A204.1 (cell line): ENCODE results near the gene FOXD4L4.
"Not testable (repeated sequence)": the region's sequence is repeated elsewhere in the genome, so short reads cannot be mapped to it uniquely, and the experiment has no call there.

Experiments
- FAIRE-seq: peaks from 2 replicates; lab custom pipeline; 2012; peaks lifted over from hg19 to GRCh38; lab: Jason Lieb, UNC

Gene FOXD4L4

GRCh38 chr9:65737096-65737564 is at the start of gene FOXD4L4:
Gene FOXD4L4 (plus strand): TSS chr9:65737146. CDS start chr9:65737146, 0 bp downstream.
- FAIRE-seq: not testable (repeated sequence)

- FAIRE-seq: not testable (repeated sequence)
Observed at GRCh38 chr9:65703550-65703949, 33.4 kb upstream of the FOXD4L4 start.

- not testable (repeated sequence) for FAIRE-seq
Observed at GRCh38 chr9:65714445-65714844, 22.5 kb upstream of the FOXD4L4 start.

DNA sequence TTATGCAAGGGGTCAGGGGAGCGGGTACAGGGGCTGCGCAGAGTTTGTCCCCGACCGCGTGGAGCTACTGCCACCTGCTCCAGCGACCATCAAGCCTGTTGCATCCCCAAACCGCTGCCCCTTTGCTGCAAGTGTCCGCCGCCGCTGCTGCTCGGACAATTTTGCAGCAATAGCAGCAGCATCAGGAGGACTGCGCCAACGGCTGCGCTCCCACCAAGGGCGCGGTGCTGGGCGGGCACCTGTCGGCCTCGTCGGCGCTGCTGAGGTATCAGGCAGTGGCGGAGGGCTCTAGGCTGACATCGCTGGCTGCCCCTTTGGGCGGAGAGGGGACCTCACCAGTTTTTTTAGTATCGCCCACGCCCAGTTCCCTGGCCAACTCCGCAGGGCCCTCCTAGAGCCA is 1.2 kb downstream of the FOXD4L4 start:
- FAIRE-seq: not testable (repeated sequence)
